SU-DHL-6 (cell line): ENCODE results near the gene C7orf25.

Experiments
- CTCF ChIP-seq: fragments of 200-600 bp; sonication (generic); IDR thresholded peaks from one replicate; pipeline ENCODE4 v1.5.1; 2017; ENCODE audit warnings: antibody characterized with exemption, mild to moderate bottlenecking, low read length, moderate library complexity; ENCODE audit not compliant: insufficient read depth, poor library complexity, severe bottlenecking
- EZH2phosphoT487 ChIP-seq: fragments of 200-600 bp; sonication (generic), shearing (Covaris generic); conservative IDR thresholded peaks from 2 replicates; pipeline ENCODE4 v1.6.1; 2018; ENCODE audit warnings: mild to moderate bottlenecking, antibody characterized with exemption, low read length, moderate library complexity, mixed read lengths

- TF ChIP-seq CTCF (no peak), EZH2phosphoT487 (no peak)
Observed at GRCh38 chr7:42878303-42878702, 33.6 kb downstream of the C7orf25 start.
